ENCODE results near the gene ACP1.

- TF ChIP-seq POLR2A (IDR thresholded peaks at IDR 0.05; ENCODE audit: low read depth, low read length) = no peak
- no peak for TF ChIP-seq POLR2AphosphoS5 (IDR thresholded peaks at IDR 0.05; ENCODE audit: low read depth, low read length)
Measured at GRCh38 chr2:273333-273732, 8.6 kb downstream of the ACP1 start.

All from GM12892 (cell line).